K562 (cell line): ENCODE measurements around the gene AMBP. TPM values are rescaled to one million over a fixed set of nuclear protein-coding genes. Genes with fewer than 3 reads are reported as not detected.

Source experiments
- ATAC-seq: fragments of 200-7000 bp; cut with Tn5 transposase; 3 replicates; pipeline ENCODE4 v1.9.1; 2020; ENCODE audit warnings: moderate library complexity
- BruUV-seq: library from RNA; stranded (reverse); fragments of 400-500 nt; replicated peaks from 2 replicates; lab custom pipeline; 2021; lab: Mats Ljungman, UMichigan
- CTCF ChIA-PET: fragments of 300-600 bp; formaldehyde crosslinking; extraction: SDS; loops from one replicate; lab custom pipeline; 2021; ENCODE audit warnings: low intra/inter-chr PET ratio; lab: Yijun Ruan, JAX
- POLR2A ChIA-PET: fragments of 300-600, 350-650 bp; sonication (Branson Sonifier 250); formaldehyde crosslinking; extraction: SDS; loops from one replicate; lab custom pipeline; 2021; ENCODE audit warnings: antibody characterized with exemption, inconsistent platforms; lab: Yijun Ruan, JAX
- DNase-seq, 4 experiments: peaks; one replicate each; pipeline versions ENCODE4 v3.0.0 to v3.0.0-alpha.2; 2011 to 2018; ENCODE audit warnings: low spot score in 3 of 4, mixed read lengths in 3 of 4; ENCODE audit errors: extremely low read depth in 1 of 4
- FAIRE-seq: peaks from 2 replicates; lab custom pipeline; 2011; peaks lifted over from hg19 to GRCh38; lab: Jason Lieb, UNC
- H2AFZ ChIP-seq: 2 replicates; pipeline ENCODE4 v1.6.0; 2011; ENCODE audit warnings: low read depth, low read length, control low read depth, inconsistent platforms
- H3K27ac ChIP-seq: fragments of 200-600 bp; 3 replicates; pipeline ENCODE4 v1.8.0; 2011; ENCODE audit warnings: low read depth, mild to moderate bottlenecking, control low read depth, inconsistent platforms, low read length, moderate library complexity, mixed read lengths; ENCODE audit errors: extremely low read depth
- H3K27me3 ChIP-seq, 2 experiments: fragments of 300-600 bp in 1 of 2; 2 replicates in 1 of 2; 3 replicates in 1 of 2; pipeline versions ENCODE4 v1.6.0 to v1.8.0; 2011; ENCODE audit warnings: inconsistent platforms in 2 of 2, low read length in 2 of 2, mild to moderate bottlenecking in 1 of 2, mixed read lengths in 1 of 2, moderate library complexity in 1 of 2; ENCODE audit not compliant: control insufficient read depth in 2 of 2, insufficient read depth in 2 of 2
- H3K36me3 ChIP-seq: fragments of 300-600 bp; 3 replicates; pipeline ENCODE4 v1.8.0; 2011; ENCODE audit warnings: mild to moderate bottlenecking, low read length, inconsistent platforms; ENCODE audit not compliant: control insufficient read depth, insufficient read depth
- H3K4me1 ChIP-seq, 2 experiments: fragments of 200-600 bp in 1 of 2; replicated peaks in 1 of 2; 2 replicates in 1 of 2; 3 replicates in 1 of 2; pipeline versions ENCODE4 v1.5.1 to v1.8.0; 2011; ENCODE audit warnings: inconsistent platforms in 2 of 2, low read length in 2 of 2, mild to moderate bottlenecking in 1 of 2, mixed read lengths in 1 of 2, moderate library complexity in 1 of 2; ENCODE audit not compliant: control insufficient read depth in 2 of 2, insufficient read depth in 2 of 2
- H3K4me2 ChIP-seq: 2 replicates; pipeline ENCODE4 v1.6.1; 2011; ENCODE audit warnings: low read length, control low read depth, inconsistent platforms, mixed read lengths; ENCODE audit not compliant: insufficient read depth
- H3K4me3 ChIP-seq: fragments of 200-600 bp; sonication (generic), shearing (Covaris generic); 2 replicates; pipeline ENCODE4 v1.5.1; 2016; ENCODE audit warnings: control low read depth, inconsistent platforms
- H3K79me2 ChIP-seq: fragments of 200-600 bp; 3 replicates; pipeline ENCODE4 v1.8.0; 2011; ENCODE audit warnings: low read length, inconsistent platforms; ENCODE audit not compliant: control insufficient read depth, insufficient read depth
- H3K9ac ChIP-seq, 2 experiments: 2 replicates each; pipeline versions ENCODE4 v1.6.0 to v1.6.1; 2011; ENCODE audit warnings: low read depth in 2 of 2, low read length in 2 of 2, control low read depth in 1 of 2, inconsistent platforms in 1 of 2, mild to moderate bottlenecking in 1 of 2, mixed read lengths in 1 of 2; ENCODE audit not compliant: insufficient read depth in 1 of 2
- H3K9me1 ChIP-seq: one replicate; pipeline ENCODE4 v1.6.0; 2011; ENCODE audit warnings: inconsistent platforms, mild to moderate bottlenecking, low read length, moderate library complexity; ENCODE audit not compliant: control insufficient read depth, insufficient read depth
- H3K9me3 ChIP-seq: replicated peaks from 2 replicates; pipeline ENCODE4 v1.5.1; 2011; ENCODE audit warnings: low read depth, low read length, inconsistent platforms; ENCODE audit not compliant: control insufficient read depth, insufficient read depth
- H4K20me1 ChIP-seq: replicated peaks from 2 replicates; pipeline ENCODE4 v1.6.1; 2011; ENCODE audit warnings: low read length, inconsistent platforms, mixed read lengths; ENCODE audit not compliant: control insufficient read depth, insufficient read depth
- BACH1 ChIP-seq: fragments of 200-800 bp; sonication (Bioruptor generic); IDR thresholded peaks from 2 replicates; pipeline ENCODE4 v1.6.1; 2016; ENCODE audit warnings: missing genetic modification characterization, missing compliant biosample characterization
- CHD4 ChIP-seq: fragments of 200-600 bp; sonication (generic); IDR thresholded peaks from 3 replicates; pipeline ENCODE4 v1.6.1; 2012; ENCODE audit warnings: low read depth, mild to moderate bottlenecking, mixed read lengths, low read length, inconsistent platforms; ENCODE audit not compliant: insufficient read depth, insufficient replicate concordance, poor library complexity, severe bottlenecking
- EHMT2 ChIP-seq: fragments of 450-650 bp; IDR thresholded peaks from 2 replicates; pipeline ENCODE4 v1.6.1; 2018; ENCODE audit warnings: antibody characterized with exemption
- MTA3 ChIP-seq: fragments of 450-650 bp; formaldehyde crosslinking; IDR thresholded peaks from 2 replicates; pipeline ENCODE4 v1.6.1; 2017; ENCODE audit warnings: mild to moderate bottlenecking, borderline replicate concordance
- SRF ChIP-seq, 2 experiments: fragments of 250-450, 450-650 bp in 1 of 2; sonication (Bioruptor Pico) in 1 of 2; sonication (generic) in 1 of 2; formaldehyde crosslinking; IDR thresholded peaks; 2 replicates each; pipeline versions ENCODE4 v1.5.0 to v1.5.1; 2020 to 2022; ENCODE audit warnings: mild to moderate bottlenecking in 1 of 2, missing genetic modification reagents in 1 of 2
- STAG1 ChIP-seq: sonication (generic); formaldehyde crosslinking; IDR thresholded peaks from 2 replicates; pipeline ENCODE4 v1.5.0; 2020; ENCODE audit warnings: missing genetic modification reagents, borderline replicate concordance
- TCF3 ChIP-seq: sonication (generic); formaldehyde crosslinking; IDR thresholded peaks from 2 replicates; pipeline ENCODE4 v1.4.0; 2020; ENCODE audit warnings: mild to moderate bottlenecking, missing genetic modification reagents
- TCF7 ChIP-seq: sonication (generic); IDR thresholded peaks from 2 replicates; pipeline ENCODE4 v1.6.1; 2016; ENCODE audit warnings: antibody characterized with exemption, borderline replicate concordance
- XRCC3 ChIP-seq: fragments of 450-650 bp; IDR thresholded peaks from 2 replicates; pipeline ENCODE4 v1.6.1; 2017; ENCODE audit warnings: mild to moderate bottlenecking, moderate library complexity
- ZFP36 ChIP-seq: fragments of 150-350 bp; IDR thresholded peaks from 2 replicates; pipeline ENCODE4 v1.6.1; 2018; ENCODE audit warnings: low read length, low read depth; ENCODE audit not compliant: partially characterized antibody
- ZNF311 ChIP-seq: fragments of 250-450 bp; sonication (Bioruptor Pico); IDR thresholded peaks from 2 replicates; pipeline ENCODE4 v1.4.0; 2020; ENCODE audit warnings: mild to moderate bottlenecking, moderate library complexity
- ZNF584 ChIP-seq: fragments of 200-800 bp; sonication (Bioruptor generic); IDR thresholded peaks from 2 replicates; pipeline ENCODE4 v1.6.1; 2016; ENCODE audit warnings: low read depth, mild to moderate bottlenecking, missing genetic modification characterization, missing compliant biosample characterization
- ZNF717 ChIP-seq: fragments of 250-450 bp; sonication (Bioruptor Pico); IDR thresholded peaks from 2 replicates; pipeline ENCODE4 v1.5.0; 2021
- WGBS: fragments of 100-300 bp; shearing (Covaris generic); methylation state at CpG from one replicate; pipeline ENCODE4 v1.1.6; 2016; ENCODE audit warnings: low coverage, mixed read lengths; ENCODE audit not compliant: insufficient coverage; ENCODE audit errors: missing lambda C conversion rate; 5-methylcytosine and 5-hydroxymethylcytosine counted together
- in situ Hi-C: fragments of 300-500 bp; cut with MboI; formaldehyde crosslinking; loops from 4 replicates; pipeline ENCODE4 v1.15.0; 2018; ENCODE audit warnings: inconsistent platforms, mixed read lengths
- intact Hi-C: fragments of 100-400 bp; cut with micrococcal nuclease; formaldehyde crosslinking; loops from 2 replicates; pipeline ENCODE4 v1.14.2; 2022
- polyA plus RNA-seq, 8 experiments: library from polyadenylated mRNA; depleted of rRNA in 4 of 8; stranded (reverse) in 5 of 8; unstranded in 3 of 8; fragments of >200 nt; fragmentation: Nextera tagmentation in 2 of 8; fragmentation: Illumina TruSeq in 1 of 8; extraction: Ambion mirVana in 2 of 8; extraction: Trizol in 1 of 8; gene quantifications; 2 replicates each; pipeline versions ENCODE4 v1.2.1 to v1.2.3, GENCODE V29; 2011 to 2014; ENCODE audit warnings: inconsistent platforms in 1 of 8, missing spikeins in 1 of 8
- total RNA-seq, 7 experiments: library from RNA; depleted of rRNA in 6 of 7; stranded (reverse); fragments of >200 nt in 6 of 7; fragmentation: Illumina TruSeq in 2 of 7; extraction: Trizol in 2 of 7; gene quantifications; 2 replicates each; pipeline versions ENCODE4 v1.2.1 to v1.2.3, GENCODE V29; 2011 to 2021; ENCODE audit warnings: low replicate concordance in 1 of 7
- TF ChIP-seq, protein P1 (sequence below): fragments of 450-650 bp; IDR thresholded peaks from 2 replicates; pipeline ENCODE4 v1.7.0; 2016; ENCODE audit warnings: borderline replicate concordance

Gene AMBP
- total and polyA plus RNA-seq, 9 of the 15 experiments (the other 6 are each of a cell fraction or from before 2014, with no cell fraction given): 1.3 TPM; not detected in 8

DNA sequence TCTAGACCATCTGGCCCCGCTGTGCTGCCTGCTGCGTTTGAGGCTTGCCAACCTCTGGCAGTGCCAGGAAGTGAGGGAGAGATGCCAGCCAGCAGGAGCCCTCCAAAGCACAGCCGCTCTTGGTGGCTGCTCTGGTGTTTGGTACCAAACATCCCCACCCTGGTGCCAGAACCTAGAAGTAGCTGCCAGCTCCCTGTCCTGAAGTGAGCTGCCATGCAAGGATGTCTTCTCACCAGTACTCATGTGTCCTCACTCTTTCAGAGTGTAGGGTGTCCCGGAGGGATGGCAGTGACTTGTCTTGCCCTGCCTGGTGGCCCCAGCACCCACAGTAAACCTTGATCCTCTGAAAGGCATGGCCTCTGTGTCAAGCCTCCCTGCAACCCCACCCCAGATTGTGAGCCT lies 43.4 kb downstream of the AMBP start (continued):
- TF ChIP-seq, protein P1, sequence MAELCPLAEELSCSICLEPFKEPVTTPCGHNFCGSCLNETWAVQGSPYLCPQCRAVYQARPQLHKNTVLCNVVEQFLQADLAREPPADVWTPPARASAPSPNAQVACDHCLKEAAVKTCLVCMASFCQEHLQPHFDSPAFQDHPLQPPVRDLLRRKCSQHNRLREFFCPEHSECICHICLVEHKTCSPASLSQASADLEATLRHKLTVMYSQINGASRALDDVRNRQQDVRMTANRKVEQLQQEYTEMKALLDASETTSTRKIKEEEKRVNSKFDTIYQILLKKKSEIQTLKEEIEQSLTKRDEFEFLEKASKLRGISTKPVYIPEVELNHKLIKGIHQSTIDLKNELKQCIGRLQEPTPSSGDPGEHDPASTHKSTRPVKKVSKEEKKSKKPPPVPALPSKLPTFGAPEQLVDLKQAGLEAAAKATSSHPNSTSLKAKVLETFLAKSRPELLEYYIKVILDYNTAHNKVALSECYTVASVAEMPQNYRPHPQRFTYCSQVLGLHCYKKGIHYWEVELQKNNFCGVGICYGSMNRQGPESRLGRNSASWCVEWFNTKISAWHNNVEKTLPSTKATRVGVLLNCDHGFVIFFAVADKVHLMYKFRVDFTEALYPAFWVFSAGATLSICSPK: no peak
- TF ChIP-seq TCF7: no peak
- TF ChIP-seq ZFP36: no peak
- no peak for TF ChIP-seq MTA3

DNA sequence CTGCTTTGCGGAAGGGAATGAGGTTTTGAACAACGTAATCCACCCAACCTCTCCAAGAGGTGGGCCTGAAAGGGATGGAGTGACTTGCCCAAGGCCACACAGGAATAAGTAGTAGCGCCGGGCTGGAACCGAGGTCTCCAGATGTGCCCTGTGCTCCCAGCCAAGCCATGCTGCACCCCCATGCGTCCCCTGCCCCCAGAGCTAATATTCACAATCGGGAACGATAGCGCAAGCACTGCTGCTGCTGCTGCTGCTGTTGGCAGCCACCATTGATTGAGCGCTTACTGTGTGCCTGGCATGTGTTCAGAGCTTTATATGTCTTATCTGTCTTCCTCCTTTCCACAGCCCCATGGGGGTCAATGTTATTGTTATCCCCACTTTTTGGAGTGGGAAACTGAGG lies 43.9 kb downstream of the AMBP start:
- Histone ChIP-seq H3K36me3 (peaks cover 3% of the 10 kb centered on the region; the same call in 1 of the 3 replicates), H3K4me1 (no peaks in the 10 kb centered on the region; a peak in 1 of 5 replicates), H3K79me2 (no peaks in the 10 kb centered on the region), H3K9me3 (no peaks in the 10 kb centered on the region), H3K4me3 (no peak overlapping the region), H3K27me3 (no peaks in the 10 kb centered on the region), H3K27ac (no peak overlapping the region), H3K9ac (no peak overlapping the region), H3K4me2 (no peak overlapping the region), H2AFZ (no peak overlapping the region)
- POLR2A ChIA-PET: interaction anchor here (0.6 to 0.8 kb wide), 3 partner anchors 28 to 1102 kb away, joined by 3 read pairs; no protein-coding TSS in a partner anchor
- DNase-seq: no peak
- BruUV-seq: no TSS peak
- CTCF ChIA-PET: no interaction called here
- WGBS: 64% methylated on average over 10 of the region's 10 CpGs
- ATAC-seq: no peak
- no peak for FAIRE-seq
- intact Hi-C loops: loop anchor here (5.0 kb wide), 2 partner anchors 227 to 297 kb away; no protein-coding TSS in a partner anchor
- in situ Hi-C loops: no loop called here
- TF ChIP-seq ZNF717 (CRISPR knock-in tag): no peak
- no peak for TF ChIP-seq ZNF311 (CRISPR knock-in tag)
- TF ChIP-seq CHD4: no peak
- no peak for TF ChIP-seq BACH1
- no peak for TF ChIP-seq SRF (CRISPR knock-in tag; IDR thresholded peaks at IDR 0.05)
- no peak for TF ChIP-seq TCF3 (CRISPR knock-in tag)
- TF ChIP-seq ZNF584 (CRISPR knock-in tag): no peak
- no peak for TF ChIP-seq XRCC3
- TF ChIP-seq STAG1 (CRISPR knock-in tag): no peak
- TF ChIP-seq EHMT2: no peak
- TF ChIP-seq, all 486 proteins: peak for 0
- Histone ChIP-seq H3K9me1 (peaks cover 7% of the 10 kb centered on the region), H4K20me1 (peaks cover 3% of the 10 kb centered on the region; the same call in 1 of the 2 replicates)
